Stimulated activated naive B cell treated with anti-CD40 and anti-IgM and Interleukin-4, amounts not matched to agents 10 μg/mL and 1 μg/mL and 100 μg/mL, for 72 hours (primary cell): Measurements from ENCODE around the gene DBH.
"Not testable (repeated sequence)": the region's sequence is repeated elsewhere in the genome, so short reads cannot be mapped to it uniquely, and the experiment has no call there.

Source experiments
- ATAC-seq, 2 donors: fragments of 150-1000 bp; cut with Tn5 transposase; replicated peaks; 2 replicates each; pipeline ENCODE4 v1.10.0; 2021; ENCODE audit warnings: moderate library complexity in 1 of 2
- DNase-seq: peaks from one replicate; pipeline ENCODE4 v3.0.0; 2021
- H3K27ac Mint-ChIP-seq: one replicate; pipeline ENCODE4 v1.8.0; 2022; ENCODE audit warnings: mild to moderate bottlenecking, mixed read lengths
- H3K27me3 Mint-ChIP-seq, 2 donors: one replicate each; pipeline ENCODE4 v1.8.0; 2022; ENCODE audit warnings: mixed read lengths in 2 of 2
- H3K36me3 Mint-ChIP-seq, 2 donors: one replicate each; pipeline ENCODE4 v1.8.0; 2022; ENCODE audit warnings: mixed read lengths in 2 of 2, mild to moderate bottlenecking in 1 of 2
- H3K4me1 Mint-ChIP-seq, 2 donors: one replicate each; pipeline ENCODE4 v1.8.0; 2022; ENCODE audit warnings: mixed read lengths in 2 of 2, mild to moderate bottlenecking in 1 of 2
- H3K4me3 Mint-ChIP-seq, 2 donors: one replicate each; pipeline ENCODE4 v1.8.0; 2022; ENCODE audit warnings: mild to moderate bottlenecking in 2 of 2, mixed read lengths in 2 of 2, moderate library complexity in 1 of 2
- H3K9me3 Mint-ChIP-seq, 2 donors: one replicate each; pipeline ENCODE4 v1.8.0; 2022; ENCODE audit warnings: mixed read lengths in 2 of 2, mild to moderate bottlenecking in 1 of 2

DBH gene

GRCh38 chr9:133622555-133622954, 13.6 kb upstream of the DBH start:
- Mint-ChIP-seq H3K27me3 (peaks cover 51 to 52% of the 10 kb centered on the region in 2 donors), H3K36me3 (peaks cover 7% of the 10 kb centered on the region in 2 donors), H3K27ac (no peak overlapping the region), H3K4me3 (no peak overlapping the region), H3K4me1 (peaks cover 11 to 25% of the 10 kb centered on the region in 2 donors), H3K9me3 (peaks cover 13 to 19% of the 10 kb centered on the region in 2 donors)
- ATAC-seq (no peak), DNase-seq (no peak)

DNA sequence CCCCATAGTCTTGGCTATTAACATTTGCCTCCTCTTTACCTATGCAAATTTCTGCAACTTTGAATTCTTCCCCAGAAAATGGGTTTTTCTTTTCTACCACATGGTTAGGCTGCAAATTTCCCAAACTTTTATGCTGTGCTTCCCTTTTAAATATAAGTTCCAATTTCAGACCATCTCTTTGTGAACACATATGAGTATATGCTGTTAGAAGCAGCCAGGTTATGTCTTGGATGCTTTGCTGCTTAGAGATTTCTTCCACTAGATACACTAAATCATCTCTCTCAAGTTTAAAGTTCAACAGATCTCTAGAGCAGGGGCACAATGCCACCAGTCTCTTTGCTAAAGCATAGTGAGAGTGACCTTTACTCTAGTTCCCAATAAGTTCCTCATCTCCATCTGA, 10.2 kb upstream of the DBH start:
- Mint-ChIP-seq H3K9me3 (peaks cover 13 to 19% of the 10 kb centered on the region in 2 donors), H3K4me1 (peaks cover 2 to 12% of the 10 kb centered on the region in 2 donors), H3K27me3 (peaks cover 44 to 45% of the 10 kb centered on the region in 2 donors)
- H3K4me3 Mint-ChIP-seq, DNase-seq, H3K27ac Mint-ChIP-seq, ATAC-seq, H3K36me3 Mint-ChIP-seq: not testable (repeated sequence)

DNA sequence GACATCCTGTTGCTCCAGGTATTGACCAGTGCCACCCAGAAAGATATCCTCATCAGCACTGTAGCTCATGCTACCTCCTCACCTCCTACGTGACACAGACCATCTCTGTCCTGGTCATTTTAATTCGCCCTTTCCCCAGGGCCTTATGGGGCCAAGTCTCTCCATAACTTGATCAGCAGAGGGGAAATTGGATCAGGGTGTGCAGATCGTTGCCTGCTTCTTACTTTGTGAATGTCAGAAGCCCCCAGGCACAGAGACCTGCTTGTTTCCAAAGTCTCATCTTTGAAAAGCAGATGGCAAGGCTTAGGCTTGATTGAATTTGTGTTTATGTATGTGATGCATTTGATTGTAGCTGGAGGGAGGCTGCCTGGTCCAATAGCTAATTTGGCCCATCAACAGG, 8.8 kb upstream of the DBH start:
- H3K4me1 Mint-ChIP-seq, result no peaks in the 10 kb centered on the region
- no peak for DNase-seq
- H3K27me3 Mint-ChIP-seq, result peaks cover 37 to 38% of the 10 kb centered on the region in 2 donors
- peaks cover 13 to 19% of the 10 kb centered on the region in 2 donors for H3K9me3 Mint-ChIP-seq
- H3K36me3 Mint-ChIP-seq, result peaks cover 6 to 7% of the 10 kb centered on the region in 2 donors
- no peak overlapping the region for H3K4me3 Mint-ChIP-seq
- H3K27ac Mint-ChIP-seq, result no peak overlapping the region
- no peak for ATAC-seq

- peaks cover 13 to 19% of the 10 kb centered on the region in 2 donors for H3K9me3 Mint-ChIP-seq
- no peak overlapping the region for H3K4me3 Mint-ChIP-seq
- no peak overlapping the region for H3K27ac Mint-ChIP-seq
- H3K27me3 Mint-ChIP-seq, result peaks cover 29 to 37% of the 10 kb centered on the region in 2 donors
- DNase-seq (no peak), ATAC-seq (no peak)
- no peaks in the 10 kb centered on the region for H3K4me1 Mint-ChIP-seq
- peaks cover 6 to 7% of the 10 kb centered on the region in 2 donors for H3K36me3 Mint-ChIP-seq
Observed at GRCh38 chr9:133628766-133629165, 7.4 kb upstream of the DBH start.

- DNase-seq (no peak), ATAC-seq (no peak)
- Mint-ChIP-seq H3K27me3 (peaks cover 26 to 37% of the 10 kb centered on the region in 2 donors), H3K27ac (no peak overlapping the region), H3K4me3 (no peak overlapping the region), H3K4me1 (no peaks in the 10 kb centered on the region), H3K9me3 (peaks cover 13 to 19% of the 10 kb centered on the region in 2 donors), H3K36me3 (peaks cover 6 to 7% of the 10 kb centered on the region in 2 donors)
Observed at GRCh38 chr9:133629221-133630110, 6.7 kb upstream of the DBH start.

DNA sequence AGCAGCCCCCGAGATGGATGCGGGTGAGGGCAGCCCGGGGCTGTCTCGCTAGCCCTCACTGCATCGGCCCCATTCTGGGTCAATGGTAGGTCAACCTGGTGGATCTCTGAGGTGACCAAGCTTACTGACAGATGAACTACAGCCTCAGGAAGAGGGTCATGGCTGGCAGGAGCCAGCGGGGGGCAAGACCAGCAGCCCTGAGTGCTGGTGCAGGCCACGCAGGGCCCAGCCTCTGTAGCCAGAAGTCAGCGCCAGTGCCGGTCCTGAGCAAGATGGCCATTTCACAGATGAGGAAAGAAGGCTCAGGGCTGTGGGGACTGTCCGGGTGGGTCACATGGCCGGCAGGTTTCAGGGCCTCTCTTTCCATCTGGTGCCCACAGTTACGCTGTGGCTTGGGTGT, 5.1 kb upstream of the DBH start:
- H3K9me3 Mint-ChIP-seq, result peaks cover 7 to 13% of the 10 kb centered on the region in 2 donors
- DNase-seq, result no peak
- H3K36me3 Mint-ChIP-seq, result peaks cover 3 to 5% of the 10 kb centered on the region in 2 donors
- H3K4me1 Mint-ChIP-seq, result no peaks in the 10 kb centered on the region
- H3K4me3 Mint-ChIP-seq, result no peak overlapping the region
- peaks cover 30 to 42% of the 10 kb centered on the region in 2 donors for H3K27me3 Mint-ChIP-seq
- ATAC-seq, result no peak
- no peak overlapping the region for H3K27ac Mint-ChIP-seq

DNA sequence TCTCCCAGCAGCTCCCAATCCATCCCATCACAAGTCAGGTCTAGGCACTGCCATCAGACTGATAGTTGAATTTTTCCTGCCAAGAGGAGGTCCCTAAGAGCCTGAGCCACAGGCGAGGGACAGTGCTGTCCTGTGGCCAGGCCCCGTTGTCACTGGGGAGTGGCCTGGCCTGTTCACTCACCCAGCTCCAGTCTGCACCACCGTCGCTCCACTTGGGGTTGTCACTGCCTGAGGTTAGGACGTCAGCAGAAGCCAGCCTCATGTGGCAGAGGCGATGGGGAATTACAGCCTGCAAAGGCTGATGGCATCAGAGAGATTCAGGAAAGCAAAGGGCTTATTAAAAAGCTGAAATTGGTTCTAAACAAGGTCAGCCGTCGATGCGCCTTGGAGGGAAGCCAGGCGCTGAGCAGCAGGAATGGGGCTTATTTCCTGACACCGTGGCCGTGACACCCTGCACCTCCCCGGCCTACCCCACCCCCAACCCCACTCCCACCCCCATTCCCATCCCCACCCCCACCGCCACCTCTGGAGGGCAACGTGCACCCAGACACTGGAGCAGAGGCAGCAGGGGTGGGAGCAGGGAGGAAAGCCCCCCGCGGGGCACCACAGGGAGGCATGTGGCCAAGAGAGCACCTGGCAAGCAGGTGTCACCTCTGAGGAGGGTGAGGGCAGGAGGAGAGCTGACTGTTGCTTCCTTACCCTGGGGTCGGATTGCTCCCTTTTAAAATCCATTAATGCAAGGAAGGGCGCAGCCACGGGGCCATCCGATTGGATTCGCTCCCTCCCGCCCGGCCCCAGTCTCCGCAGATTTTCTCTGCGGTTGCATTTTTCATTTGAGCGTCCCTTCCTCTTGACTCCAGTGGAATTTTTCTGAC, 3.1 kb upstream of the DBH start:
- Mint-ChIP-seq H3K9me3 (no peaks in the 10 kb centered on the region), H3K27me3 (peaks cover 31 to 50% of the 10 kb centered on the region in 2 donors), H3K4me3 (no peak overlapping the region), H3K36me3 (no peaks in the 10 kb centered on the region), H3K27ac (no peak overlapping the region), H3K4me1 (no peaks in the 10 kb centered on the region)
- no peak for ATAC-seq
- DNase-seq, result no peak

DNA sequence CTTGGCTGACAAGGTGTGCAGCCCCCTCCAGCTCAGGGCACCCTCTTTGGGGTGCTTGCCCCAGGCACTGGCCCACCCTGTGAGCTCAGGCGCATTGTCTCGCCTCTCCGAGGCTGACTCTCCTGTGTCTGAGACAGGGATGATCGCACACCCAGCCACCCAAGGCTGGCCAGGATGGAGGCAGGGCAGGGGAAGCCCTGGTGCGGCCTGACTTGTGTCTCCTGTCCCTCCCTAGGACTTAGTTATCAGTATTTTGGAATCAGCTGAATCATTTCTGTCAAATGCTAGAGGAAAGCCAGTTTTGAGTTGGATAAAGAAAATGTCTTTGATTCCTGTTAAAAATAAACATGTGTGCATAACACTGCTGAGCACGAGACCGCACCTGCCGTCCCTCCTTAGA, 2.5 kb upstream of the DBH start:
- ATAC-seq (no peak), DNase-seq (no peak)
- H3K27ac Mint-ChIP-seq, result no peak overlapping the region
- peaks cover 31 to 45% of the 10 kb centered on the region in 2 donors for H3K27me3 Mint-ChIP-seq
- H3K4me3 Mint-ChIP-seq, result no peak overlapping the region
- no peaks in the 10 kb centered on the region for H3K36me3 Mint-ChIP-seq
- H3K4me1 Mint-ChIP-seq, result no peaks in the 10 kb centered on the region
- H3K9me3 Mint-ChIP-seq, result no peaks in the 10 kb centered on the region

GRCh38 chr9:133634081-133634691, 2.0 kb upstream of the DBH start:
- Mint-ChIP-seq H3K27ac (no peak overlapping the region), H3K4me1 (no peaks in the 10 kb centered on the region), H3K36me3 (no peaks in the 10 kb centered on the region), H3K27me3 (peaks cover 33 to 47% of the 10 kb centered on the region in 2 donors), H3K9me3 (no peaks in the 10 kb centered on the region), H3K4me3 (no peak overlapping the region)
- ATAC-seq (no peak), DNase-seq (no peak)

DNA sequence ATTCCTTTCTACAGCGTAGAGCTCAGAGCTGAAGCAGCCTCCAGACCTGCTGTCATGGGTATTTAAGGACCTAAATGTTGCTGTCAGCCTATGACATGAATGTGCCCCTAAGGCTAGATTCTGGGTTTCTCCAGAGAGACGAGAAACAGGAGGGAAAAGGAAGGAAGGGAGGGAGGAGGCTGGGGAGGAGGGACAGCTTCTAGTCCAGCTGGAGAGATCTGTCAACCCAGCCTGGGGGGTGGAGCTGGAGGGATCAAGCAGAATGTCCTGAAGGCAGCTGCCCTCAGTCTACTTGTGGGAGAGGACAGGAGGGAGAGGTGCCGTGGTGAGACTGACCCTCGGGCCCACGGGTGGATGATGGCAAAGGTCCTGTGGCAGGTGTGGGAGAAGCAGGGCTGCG, 1.1 kb upstream of the DBH start:
- H3K36me3 Mint-ChIP-seq, result no peaks in the 10 kb centered on the region
- DNase-seq, result no peak
- H3K4me3 Mint-ChIP-seq, result no peak overlapping the region
- H3K27me3 Mint-ChIP-seq, result peaks cover 35 to 56% of the 10 kb centered on the region in 2 donors
- H3K27ac Mint-ChIP-seq, result no peak overlapping the region
- no peak for ATAC-seq
- H3K4me1 Mint-ChIP-seq, result no peaks in the 10 kb centered on the region
- H3K9me3 Mint-ChIP-seq, result no peaks in the 10 kb centered on the region

GRCh38 chr9:133636902-133637301, 739 bp downstream of the DBH start:
- DNase-seq, result no peak
- Mint-ChIP-seq H3K27me3 (peaks cover 44 to 58% of the 10 kb centered on the region in 2 donors), H3K4me3 (no peak overlapping the region), H3K9me3 (no peaks in the 10 kb centered on the region), H3K36me3 (no peaks in the 10 kb centered on the region), H3K27ac (no peak overlapping the region), H3K4me1 (no peaks in the 10 kb centered on the region)
- ATAC-seq, result no peak

GRCh38 chr9:133637451-133638055, 1.4 kb downstream of the DBH start:
- H3K36me3 Mint-ChIP-seq, result no peaks in the 10 kb centered on the region
- no peak overlapping the region for H3K27ac Mint-ChIP-seq
- DNase-seq (no peak), ATAC-seq (no peak)
- no peaks in the 10 kb centered on the region for H3K4me1 Mint-ChIP-seq
- no peaks in the 10 kb centered on the region for H3K9me3 Mint-ChIP-seq
- peaks cover 44 to 54% of the 10 kb centered on the region in 2 donors for H3K27me3 Mint-ChIP-seq
- H3K4me3 Mint-ChIP-seq, result no peak overlapping the region

GRCh38 chr9:133638076-133638475, 1.9 kb downstream of the DBH start:
- H3K36me3 Mint-ChIP-seq, result no peaks in the 10 kb centered on the region
- H3K9me3 Mint-ChIP-seq, result no peaks in the 10 kb centered on the region
- H3K27me3 Mint-ChIP-seq, result peaks cover 44 to 50% of the 10 kb centered on the region in 2 donors
- no peak for ATAC-seq
- H3K27ac Mint-ChIP-seq, result no peak overlapping the region
- no peak for DNase-seq
- H3K4me1 Mint-ChIP-seq, result no peaks in the 10 kb centered on the region
- no peak overlapping the region for H3K4me3 Mint-ChIP-seq

DNA sequence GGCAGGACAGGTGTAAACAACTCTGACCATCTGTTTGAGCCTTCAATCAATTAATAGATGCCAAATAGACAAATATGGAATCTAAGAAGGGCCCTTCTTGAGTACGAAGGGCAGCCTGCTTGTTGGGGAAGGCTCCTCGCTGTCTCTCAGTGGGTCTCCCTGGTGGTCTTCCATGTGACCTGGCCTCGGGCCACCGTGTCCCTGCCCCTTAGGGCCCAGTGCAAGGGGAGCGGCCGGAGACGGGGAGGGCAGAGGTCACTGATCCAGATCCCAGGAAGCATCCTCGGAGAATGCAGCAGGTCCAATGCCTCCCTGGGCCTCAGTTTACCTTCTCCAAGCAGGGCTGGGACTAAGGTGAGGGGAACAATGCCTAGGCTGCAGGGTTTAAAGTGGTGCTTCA, 2.5 kb downstream of the DBH start:
- DNase-seq (no peak), ATAC-seq (no peak)
- Mint-ChIP-seq H3K36me3 (no peaks in the 10 kb centered on the region), H3K4me1 (no peaks in the 10 kb centered on the region), H3K27ac (no peak overlapping the region), H3K27me3 (peaks cover 41 to 47% of the 10 kb centered on the region in 2 donors), H3K9me3 (no peaks in the 10 kb centered on the region), H3K4me3 (no peak overlapping the region)
